ENCODE data around the gene PARP9. TPM values are rescaled to one million over a fixed set of nuclear protein-coding genes. Genes with fewer than 3 reads are reported as not detected.

PARP9 gene
- total and polyA plus RNA-seq, 2 of the 13 experiments (the other 11 are each of a cell fraction or from before 2014, with no cell fraction given) = 6.5 to 10.6 TPM

GRCh38 chr3:122562923-122563716 is 980 bp downstream of the PARP9 start (continued):
- TF ChIP-seq CERS6 (CRISPR knock-in tag; IDR thresholded peaks at IDR 0.05) (no peak), ZNF746 (CRISPR knock-in tag; IDR thresholded peaks at IDR 0.05) (no peak), CBX1 (IDR thresholded peaks at IDR 0.05; ENCODE audit: low read depth) (no peak), HNF4G (IDR thresholded peaks at IDR 0.05; ENCODE audit: borderline replicate concordance, low read depth, low read length) (no peak), HNF4G (CRISPR knock-in tag; IDR thresholded peaks at IDR 0.05; ENCODE audit: borderline replicate concordance, low read depth) (no peak), RFX3 (CRISPR knock-in tag; IDR thresholded peaks at IDR 0.05) (no peak), FOSL2 (CRISPR knock-in tag; IDR thresholded peaks at IDR 0.05) (no peak), FOXC1 (CRISPR knock-in tag; IDR thresholded peaks at IDR 0.05; ENCODE audit: borderline replicate concordance) (no peak)

GRCh38 chr3:122560680-122561079 is 3.4 kb downstream of the PARP9 start:
- intact Hi-C loops (cut with micrococcal nuclease; ENCODE audit: unreplicated experiment) (loop anchor here (1.0 to 2.0 kb wide), 3 partner anchors 90 to 119 kb away; no protein-coding TSS in a partner anchor), in situ Hi-C loops (cut with HindIII; ENCODE audit: extremely low pct_ligation_motif_present, low pct_unique_long_range_greater_than_20kb) (no loop called here)
- Histone ChIP-seq H3K4me2 (ENCODE audit: low read depth, low read length) (no peak overlapping the region), H4K20me1 (ENCODE audit: insufficient read depth, low read length) (no peaks in the 10 kb centered on the region), H3K4me1 (ENCODE audit: insufficient read depth, low read length) (peaks cover 26% of the 10 kb centered on the region), H3K27ac (ENCODE audit: extremely low read length, insufficient read depth, low read length) (no peak overlapping the region), H3K9ac (ENCODE audit: insufficient read depth, low read depth, low read length) (no peak overlapping the region), H2AFZ (ENCODE audit: low read length) (no peak overlapping the region), H3K79me2 (ENCODE audit: insufficient read depth, low read length) (peaks cover 2% of the 10 kb centered on the region), H3K4me3 (replicated peaks in 1 of 3; ENCODE audit: insufficient read depth in 1 of 3, low read depth in 2 of 3, low read length in 3 of 3) (no peak overlapping the region), H3K9me3 (ENCODE audit: low read length) (no peaks in the 10 kb centered on the region), H3K36me3 (replicated peaks in 1 of 2; ENCODE audit: control insufficient read depth in 1 of 2, insufficient read depth in 2 of 2, low read length in 2 of 2) (no peaks in the 10 kb centered on the region), H3K27me3 (ENCODE audit: control insufficient read depth in 1 of 2, insufficient read depth in 2 of 2, low read length in 2 of 2) (no peaks in the 10 kb centered on the region)
- FAIRE-seq (no peak), DNase-seq (ENCODE audit: low spot score) (peak; percentile 58), ATAC-seq (no peak)
- CTCF ChIA-PET (ENCODE audit: low intra/inter-chr PET ratio, low total read pairs) = interaction anchor here (1.5 to 4.0 kb wide), 3 partner anchors 100 to 120 kb away, joined by 4 to 39 read pairs (median 6); partner anchors contain the start of gene PARP14
- POLR2A ChIA-PET = no interaction called here
- WGBS (ENCODE audit: low lambda C conversion rate) = 53% methylated on average over 1 of the region's 1 CpG
- BruUV-seq (replicated peaks) = no TSS peak
- TF ChIP-seq ATF4 (CRISPR knock-in tag; IDR thresholded peaks at IDR 0.05) = no peak
- peak; percentile 40 for TF ChIP-seq ATF7 (IDR thresholded peaks at IDR 0.05)
- TF ChIP-seq ATF7 (CRISPR knock-in tag; IDR thresholded peaks at IDR 0.05) = no peak
- TF ChIP-seq ARID5B (CRISPR knock-in tag; IDR thresholded peaks at IDR 0.05) = peak; percentile 13; the same call in 1 of the 2 replicates
- no peak for TF ChIP-seq FOXP1 (IDR thresholded peaks at IDR 0.05)
- no peak for TF ChIP-seq FOXP1 (CRISPR knock-in tag; IDR thresholded peaks at IDR 0.05)
- TF ChIP-seq ZMYM4 (CRISPR knock-in tag; IDR thresholded peaks at IDR 0.05) = 0 out of 2 replicates have a peak, but pooled peaks have one; percentile 14
